ENCODE measurements around the gene CARS2.
A peak's percentile ranks its signal among the peaks of the same experiment; 100 is the strongest.
"Not testable (repeated sequence)": the region's sequence is repeated elsewhere in the genome, so short reads cannot be mapped to it uniquely, and the experiment has no call there.

The CARS2 gene

DNA sequence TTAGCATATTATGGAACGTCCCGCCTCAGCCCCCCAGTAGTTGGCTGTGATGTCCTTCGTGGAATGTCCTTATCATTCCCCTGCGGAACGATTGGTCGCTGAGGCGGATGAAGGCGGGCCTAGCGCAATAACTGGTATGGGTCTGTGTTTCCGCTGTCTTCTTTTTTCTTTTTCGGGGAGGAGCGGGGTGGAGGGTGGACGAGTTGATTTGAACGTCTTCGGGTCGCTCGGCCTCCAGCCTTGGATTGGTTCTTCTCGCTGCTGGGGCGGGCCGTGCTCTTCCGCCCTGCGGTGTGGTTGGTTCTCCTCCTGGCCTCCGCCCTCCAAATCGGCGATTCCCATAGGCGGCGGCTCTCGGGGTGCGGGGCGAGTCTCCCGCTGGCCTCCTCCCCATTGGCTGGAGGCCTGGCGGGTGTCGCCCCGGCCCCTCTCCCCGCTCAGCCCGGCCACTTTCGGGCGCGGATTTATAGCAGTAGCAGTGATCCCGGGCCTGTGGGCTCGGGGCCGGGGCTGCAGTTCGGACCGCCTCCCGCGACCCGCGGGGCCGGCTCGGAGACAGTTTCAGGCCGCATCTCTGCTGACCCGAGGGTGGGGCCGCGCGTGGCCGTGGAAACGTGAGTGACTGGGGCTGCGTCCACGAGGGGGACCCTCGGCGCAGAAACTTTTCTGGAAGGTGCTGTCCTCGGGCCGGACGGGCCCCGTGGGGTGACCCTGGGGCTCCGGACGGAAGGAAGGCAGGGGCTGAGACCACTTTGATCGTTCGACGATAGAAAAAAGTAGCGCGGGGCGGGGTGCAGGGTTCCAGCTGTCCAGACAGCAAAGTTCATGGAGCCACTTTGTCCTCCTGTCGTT is 9.7 kb upstream of the CARS2 start:
- Histone ChIP-seq H3K36me3 (replicated peaks) (peaks cover 13% of the 10 kb centered on the region), H3K4me1 (peaks cover 6% of the 10 kb centered on the region), H3K4me3 (peak overlapping the region; percentile 93), H3K27me3 (ENCODE audit: low read depth) (no peaks in the 10 kb centered on the region), H3K9me3 (no peaks in the 10 kb centered on the region)
- DNase-seq (ENCODE audit: low spot score in 2 of 2): peak; percentile 97 to 98
- in situ Hi-C loops (cut with MboI; ENCODE audit: low sequenced_read_pairs): loop anchor here (5.0 kb wide), 1 partner anchor 197 kb away; no protein-coding TSS in a partner anchor

DNA sequence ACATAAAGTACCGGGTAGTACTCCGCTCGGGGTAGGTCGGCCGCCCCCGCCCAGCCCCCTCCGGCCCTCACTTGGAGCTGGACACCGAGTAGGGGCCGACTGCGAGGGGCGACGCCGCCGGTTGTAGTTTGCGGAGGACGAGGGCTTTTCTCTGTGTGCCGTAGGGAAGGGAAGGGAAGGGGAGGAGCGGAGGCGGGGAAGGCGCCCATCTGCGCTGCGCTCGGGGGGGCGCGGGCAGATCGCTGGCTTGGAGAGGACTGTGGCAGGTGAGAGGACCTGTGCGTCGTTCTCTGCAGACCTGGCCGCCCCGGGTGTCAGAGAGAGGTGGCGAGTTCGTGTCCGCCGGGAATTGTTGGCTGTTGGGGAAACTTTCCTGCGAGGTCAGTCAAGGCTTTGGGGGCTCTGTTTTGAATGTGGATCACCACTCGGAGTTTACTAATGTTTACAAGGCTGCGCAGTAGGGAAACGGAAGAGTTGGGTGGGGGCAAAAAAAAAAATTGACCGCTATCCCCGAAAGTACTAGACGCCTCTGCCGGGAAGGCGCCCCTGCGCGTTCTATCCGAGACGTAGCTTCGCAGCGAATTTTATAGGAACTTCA is 9.0 kb upstream of the CARS2 start:
- H3K9me3 ChIP-seq: no peaks in the 10 kb centered on the region
- H3K27me3 ChIP-seq (ENCODE audit: low read depth): no peaks in the 10 kb centered on the region
- H3K4me1 ChIP-seq: peaks cover 6% of the 10 kb centered on the region
- H3K4me3 ChIP-seq: peak overlapping the region; percentile 78
- peak in 1 of 2 experiments; percentile 64 for DNase-seq (ENCODE audit: low spot score in 2 of 2)
- in situ Hi-C loops (cut with MboI; ENCODE audit: low sequenced_read_pairs): loop anchor here (5.0 kb wide), 1 partner anchor 197 kb away; no protein-coding TSS in a partner anchor
- peaks cover 6% of the 10 kb centered on the region for H3K36me3 ChIP-seq (replicated peaks)

DNA sequence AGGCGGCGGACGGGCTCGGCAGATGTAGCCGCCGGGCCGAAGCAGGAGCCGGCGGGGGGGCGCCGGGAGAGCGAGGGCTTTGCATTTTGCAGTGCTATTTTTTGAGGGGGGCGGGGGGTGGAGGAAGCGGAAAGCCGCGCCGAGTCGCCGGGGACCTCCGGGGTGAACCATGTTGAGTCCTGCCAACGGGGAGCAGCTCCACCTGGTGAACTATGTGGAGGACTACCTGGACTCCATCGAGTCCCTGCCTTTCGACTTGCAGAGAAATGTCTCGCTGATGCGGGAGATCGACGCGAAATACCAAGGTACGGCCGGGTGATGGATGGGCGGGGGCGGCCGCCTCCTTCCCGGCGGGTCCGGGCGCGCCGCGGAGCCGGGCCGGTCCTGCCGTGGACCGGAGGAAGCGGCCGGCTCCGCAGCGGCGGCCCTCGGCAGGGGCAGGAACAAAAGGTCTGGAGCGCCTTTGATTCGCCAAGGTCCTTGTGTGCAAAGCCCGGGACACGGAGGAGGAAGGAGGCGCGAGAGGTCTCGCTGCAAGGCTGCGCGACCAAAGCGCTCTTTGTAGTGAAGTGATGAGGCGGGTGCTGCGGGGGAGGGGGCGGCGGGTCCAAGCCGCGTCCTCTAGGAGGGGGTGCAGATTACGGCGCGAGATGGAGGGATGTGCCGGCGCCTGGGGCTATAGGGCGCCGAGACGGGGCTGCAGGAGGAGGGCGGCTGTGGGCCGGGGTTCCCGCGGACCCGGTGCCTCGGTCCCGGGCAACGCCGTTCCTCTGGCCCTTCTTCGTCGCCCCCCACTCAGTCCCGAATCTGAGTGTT is 8.3 kb upstream of the CARS2 start:
- no peaks in the 10 kb centered on the region for H3K9me3 ChIP-seq
- peaks cover 6% of the 10 kb centered on the region for H3K4me1 ChIP-seq
- no peaks in the 10 kb centered on the region for H3K27me3 ChIP-seq (ENCODE audit: low read depth)
- peak overlapping the region; percentile 78 for H3K4me3 ChIP-seq
- in situ Hi-C loops (cut with MboI; ENCODE audit: low sequenced_read_pairs): no loop called here
- H3K36me3 ChIP-seq (replicated peaks): no peaks in the 10 kb centered on the region; the same call in 1 of the 2 replicates
- peak; percentile 38 to 67 for DNase-seq (ENCODE audit: low spot score in 2 of 2)

DNA sequence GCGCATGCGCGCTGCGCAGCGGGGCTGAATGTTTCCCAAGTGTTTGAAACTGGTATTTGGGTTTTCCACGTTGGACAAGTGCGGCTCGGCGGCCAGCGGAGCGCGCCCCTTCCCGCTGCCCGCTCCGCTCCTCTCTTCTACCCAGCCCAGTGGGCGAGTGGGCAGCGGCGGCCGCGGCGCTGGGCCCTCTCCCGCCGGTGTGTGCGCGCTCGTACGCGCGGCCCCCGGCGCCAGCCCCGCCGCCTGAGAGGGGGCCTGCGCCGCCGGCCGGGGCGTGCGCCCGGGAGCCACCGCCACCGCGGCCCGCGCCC is 7.7 kb upstream of the CARS2 start, which contains the start of gene ING1:
Gene ING1 (plus strand): TSS at position 59 of the 311 bp plus-strand sequence. CDS start 450 bp downstream, outside the sequence.
- peak within 1 kb of the TSS; percentile 78 for H3K4me3 ChIP-seq
- H3K27me3 ChIP-seq (ENCODE audit: low read depth): no peaks in the 10 kb centered on the region
- in situ Hi-C loops (cut with MboI; ENCODE audit: low sequenced_read_pairs): no loop called here
- no peak for DNase-seq (ENCODE audit: low spot score in 2 of 2)
- no peaks in the 10 kb centered on the region for H3K9me3 ChIP-seq
- peaks cover 6% of the 10 kb centered on the region for H3K4me1 ChIP-seq
- no peaks in the 10 kb centered on the region; the same call in 1 of the 2 replicates for H3K36me3 ChIP-seq (replicated peaks)

DNA sequence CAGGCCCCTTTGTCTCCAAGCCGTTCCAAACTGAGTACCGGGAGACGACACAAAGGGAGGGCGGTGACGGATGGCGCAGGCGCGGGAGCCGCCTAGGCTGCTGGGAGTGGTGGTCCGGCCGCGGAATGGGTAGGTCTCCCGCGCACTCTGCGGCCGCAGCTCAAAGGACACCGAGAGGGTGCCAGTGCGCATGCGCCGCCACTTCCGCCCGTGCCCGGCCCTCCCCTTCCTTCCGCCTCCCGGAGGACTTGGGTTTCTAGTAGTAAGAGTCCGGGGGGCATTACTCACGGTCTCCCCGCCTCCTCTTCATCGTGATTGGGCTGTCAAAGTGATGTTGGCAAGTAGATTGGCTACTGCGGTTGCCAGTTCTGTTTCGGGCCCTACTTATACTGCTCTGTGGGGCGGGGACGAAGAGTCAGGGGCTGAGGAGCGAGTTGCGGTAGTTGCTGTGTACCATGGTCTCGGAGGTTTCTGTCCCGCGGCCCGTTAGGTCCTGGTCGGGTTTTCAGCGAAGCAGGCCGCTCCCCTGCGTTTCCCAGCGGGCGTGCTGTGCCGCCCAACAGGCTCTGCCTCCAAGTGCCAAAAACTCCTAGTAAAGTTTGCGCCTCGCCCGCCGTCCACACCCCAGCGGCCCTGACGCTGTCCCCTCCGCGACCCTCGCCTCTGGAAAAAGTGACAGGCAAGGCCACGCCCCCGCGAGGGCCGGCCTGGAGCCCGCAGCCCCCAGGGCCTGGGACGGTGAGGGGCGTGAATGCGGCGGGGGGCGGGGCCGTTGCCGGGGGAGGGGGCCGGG is 7.1 kb upstream of the CARS2 start:
- DNase-seq (ENCODE audit: low spot score in 2 of 2): peak; percentile 96 to 99
- in situ Hi-C loops (cut with MboI; ENCODE audit: low sequenced_read_pairs): no loop called here
- Histone ChIP-seq H3K36me3 (replicated peaks) (no peaks in the 10 kb centered on the region; the same call in 1 of the 2 replicates), H3K27me3 (ENCODE audit: low read depth) (no peaks in the 10 kb centered on the region), H3K4me3 (peak overlapping the region; percentile 78), H3K9me3 (no peaks in the 10 kb centered on the region), H3K4me1 (peaks cover 7% of the 10 kb centered on the region)

DNA sequence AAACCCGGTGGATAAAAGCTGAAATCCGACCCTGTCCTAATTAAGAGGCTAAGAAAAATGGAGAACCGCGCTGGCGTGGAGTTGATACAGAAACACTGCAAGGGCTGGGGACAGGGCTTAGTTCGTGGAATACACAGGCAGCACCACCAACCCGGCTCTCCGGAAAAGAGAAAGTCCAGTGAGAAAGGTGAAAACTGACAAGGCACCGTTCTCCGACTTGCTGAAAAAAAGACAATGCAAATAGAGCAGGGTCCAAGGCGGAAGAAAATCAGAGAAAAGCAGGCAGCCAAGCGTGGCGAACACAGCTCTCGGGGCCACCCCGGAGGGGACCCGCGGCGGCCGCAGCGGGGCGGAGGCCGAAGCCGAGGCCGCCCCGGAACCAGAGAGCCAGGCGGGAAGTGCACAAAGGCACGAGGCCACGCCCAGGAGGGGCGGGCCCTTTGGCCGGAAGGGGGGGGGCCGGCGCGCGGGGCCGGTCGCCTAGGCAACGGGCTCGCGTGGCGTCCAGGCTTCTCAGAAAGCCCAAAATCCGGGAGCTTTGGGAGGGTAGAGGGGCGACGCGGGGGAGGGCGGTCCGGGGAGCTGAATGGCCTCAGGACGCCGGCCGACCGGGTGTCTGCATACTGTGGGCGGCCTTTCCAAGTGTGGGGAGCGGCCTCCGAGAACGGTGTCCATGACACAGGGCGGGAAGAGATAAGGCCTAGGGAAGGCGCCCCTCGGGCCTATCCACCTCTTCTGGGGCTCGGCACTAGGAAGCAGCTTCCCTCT is 6.3 kb upstream of the CARS2 start:
- peak overlapping the region; percentile 78 for H3K4me3 ChIP-seq
- peak; percentile 73 to 89 for DNase-seq (ENCODE audit: low spot score in 2 of 2)
- H3K9me3 ChIP-seq: no peaks in the 10 kb centered on the region
- H3K27me3 ChIP-seq (ENCODE audit: low read depth): no peaks in the 10 kb centered on the region
- in situ Hi-C loops (cut with MboI; ENCODE audit: low sequenced_read_pairs): no loop called here
- H3K36me3 ChIP-seq (replicated peaks): no peaks in the 10 kb centered on the region; the same call in 1 of the 2 replicates
- H3K4me1 ChIP-seq: peaks cover 4% of the 10 kb centered on the region

DNA sequence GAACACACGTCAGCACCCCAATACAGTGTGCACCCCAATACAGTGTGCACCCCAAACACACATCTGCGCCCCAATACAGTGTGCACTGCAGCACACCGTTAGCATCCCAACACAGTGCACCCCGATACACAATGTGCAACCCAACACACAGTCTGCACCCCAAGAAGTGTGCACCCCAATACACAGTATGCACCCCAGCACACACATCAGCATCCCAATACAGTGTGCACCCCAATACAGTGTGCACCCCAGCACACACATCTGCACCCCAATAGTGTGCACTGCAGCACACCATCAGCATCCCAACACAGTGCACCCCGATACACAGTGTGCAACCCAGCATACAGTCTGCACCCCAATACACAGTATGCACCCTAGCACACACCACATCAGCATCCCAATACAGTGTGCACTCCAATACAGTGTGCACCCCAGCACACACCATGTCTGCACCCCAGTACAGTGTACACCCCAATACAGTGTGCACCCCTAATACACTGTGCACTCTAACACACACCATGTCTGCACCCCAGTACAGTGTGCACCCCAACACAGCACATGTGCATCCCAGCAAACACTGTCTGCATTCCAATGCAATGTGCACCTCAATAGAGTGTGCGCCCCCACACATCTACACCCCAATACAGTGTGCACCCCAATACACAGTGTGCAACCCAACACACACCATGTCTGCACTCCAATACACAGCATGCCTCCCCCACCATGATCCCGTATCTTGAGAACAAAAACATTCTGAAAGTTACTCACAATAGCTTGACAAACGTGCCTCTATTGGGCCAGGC is 855 bp upstream of the CARS2 start:
- Histone ChIP-seq H3K9me3 (no peaks in the 10 kb centered on the region), H3K27me3 (ENCODE audit: low read depth) (no peaks in the 10 kb centered on the region), H3K4me3 (peak overlapping the region; percentile 59), H3K4me1 (peaks cover 14% of the 10 kb centered on the region), H3K36me3 (replicated peaks) (peaks cover 15% of the 10 kb centered on the region)
- in situ Hi-C loops (cut with MboI; ENCODE audit: low sequenced_read_pairs): no loop called here
- DNase-seq (ENCODE audit: low spot score in 2 of 2): no peak

DNA sequence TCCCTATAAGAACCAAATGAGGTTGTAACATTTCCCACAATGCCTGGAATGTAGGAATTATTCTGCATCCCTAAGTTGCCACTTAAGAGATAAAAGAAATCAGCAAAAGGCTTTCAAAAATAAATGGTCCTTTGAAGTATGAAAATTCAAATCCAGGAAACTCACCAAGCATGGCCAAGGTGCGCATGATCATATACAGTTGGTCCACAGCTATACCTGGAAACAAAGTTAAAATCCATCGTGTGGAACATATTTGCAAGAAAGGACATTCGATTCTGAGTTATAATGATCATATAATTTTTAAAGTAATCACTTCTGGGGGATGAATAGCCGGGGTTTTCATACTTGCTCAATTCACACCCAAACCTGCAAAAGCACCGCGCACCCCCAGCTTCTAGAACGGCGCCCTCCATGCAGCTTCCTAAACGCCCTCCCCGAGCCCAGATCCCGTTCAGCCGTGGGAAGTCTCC is 525 bp downstream of the CARS2 start:
- Histone ChIP-seq H3K4me1 (peaks cover 12% of the 10 kb centered on the region), H3K36me3 (replicated peaks) (peaks cover 26% of the 10 kb centered on the region), H3K9me3 (no peaks in the 10 kb centered on the region), H3K4me3 (peak overlapping the region; percentile 59), H3K27me3 (ENCODE audit: low read depth) (no peaks in the 10 kb centered on the region)
- in situ Hi-C loops (cut with MboI; ENCODE audit: low sequenced_read_pairs): no loop called here
- no peak for DNase-seq (ENCODE audit: low spot score in 2 of 2)

DNA sequence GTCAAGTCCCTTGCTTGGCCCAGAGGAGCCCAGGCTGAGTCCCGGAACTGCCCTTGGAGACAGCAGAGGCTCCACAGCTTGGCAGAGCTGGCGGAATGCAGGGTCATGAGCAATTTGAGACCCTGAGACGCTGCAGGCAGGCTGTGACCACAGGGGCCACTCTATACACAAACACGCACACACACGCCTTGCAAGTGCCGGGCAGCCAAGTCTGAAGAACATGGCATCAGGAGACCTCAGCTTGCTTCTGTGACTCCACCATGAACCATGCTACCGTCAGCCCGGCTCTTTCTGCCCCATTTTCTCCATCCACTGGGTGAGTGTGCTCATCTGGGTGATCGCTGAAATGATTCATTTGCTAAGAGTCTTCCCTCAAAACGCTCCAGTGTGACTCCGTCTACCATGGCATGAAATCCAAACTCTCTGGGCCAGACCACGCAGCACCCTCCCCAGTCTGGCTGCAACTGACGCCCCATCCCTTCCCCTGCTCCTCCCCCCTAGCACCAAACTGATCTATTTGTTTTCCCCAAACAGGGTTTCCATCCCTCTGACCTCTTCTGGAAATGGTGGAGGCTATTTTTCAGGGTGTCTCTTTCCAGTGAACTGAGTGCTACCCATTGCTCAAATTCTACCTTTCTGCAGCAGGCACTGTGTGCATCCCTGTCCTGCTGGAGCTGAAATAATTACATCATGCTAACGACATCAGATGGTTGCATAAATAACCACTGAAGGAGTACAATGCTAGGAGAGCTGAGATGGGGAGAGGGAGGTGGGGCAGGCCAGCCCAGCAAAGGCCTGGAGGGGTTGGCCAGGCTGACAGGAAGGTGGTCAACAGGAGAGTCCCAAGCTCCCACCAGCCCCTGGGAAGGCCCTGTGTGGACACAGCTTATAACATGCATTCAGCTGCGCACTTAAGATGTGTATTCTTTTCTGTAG is 3.1 kb downstream of the CARS2 start:
- Histone ChIP-seq H3K36me3 (replicated peaks) (peaks cover 50% of the 10 kb centered on the region), H3K4me3 (no peak overlapping the region), H3K27me3 (ENCODE audit: low read depth) (no peaks in the 10 kb centered on the region), H3K4me1 (peaks cover 10% of the 10 kb centered on the region), H3K9me3 (no peaks in the 10 kb centered on the region)
- DNase-seq (ENCODE audit: low spot score in 2 of 2): no peak
- in situ Hi-C loops (cut with MboI; ENCODE audit: low sequenced_read_pairs): no loop called here

DNA sequence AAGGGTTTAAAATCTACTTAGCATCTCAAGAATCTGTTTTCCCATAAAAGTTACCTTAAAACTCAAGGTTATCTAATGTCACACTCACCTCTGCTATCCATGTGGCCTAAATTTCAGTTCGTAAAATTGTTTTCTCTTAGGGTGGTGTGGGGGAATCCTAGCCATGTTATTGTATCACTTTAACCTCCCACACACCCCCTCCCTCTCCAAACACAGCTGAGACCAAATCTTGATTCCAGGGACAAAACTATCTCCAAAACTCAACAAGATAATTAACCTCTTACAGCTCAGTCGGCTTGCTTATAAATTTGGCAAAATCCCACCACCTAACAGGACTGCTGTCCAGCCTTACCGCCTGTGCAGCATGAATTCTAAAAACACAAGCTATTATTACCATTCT is 3.8 kb downstream of the CARS2 start:
- Histone ChIP-seq H3K36me3 (replicated peaks) (peaks cover 57% of the 10 kb centered on the region), H3K9me3 (no peaks in the 10 kb centered on the region), H3K4me1 (peaks cover 8% of the 10 kb centered on the region), H3K27me3 (ENCODE audit: low read depth) (no peaks in the 10 kb centered on the region), H3K4me3 (no peak overlapping the region)
- no peak for DNase-seq (ENCODE audit: low spot score in 2 of 2)
- in situ Hi-C loops (cut with MboI; ENCODE audit: low sequenced_read_pairs): no loop called here

DNA sequence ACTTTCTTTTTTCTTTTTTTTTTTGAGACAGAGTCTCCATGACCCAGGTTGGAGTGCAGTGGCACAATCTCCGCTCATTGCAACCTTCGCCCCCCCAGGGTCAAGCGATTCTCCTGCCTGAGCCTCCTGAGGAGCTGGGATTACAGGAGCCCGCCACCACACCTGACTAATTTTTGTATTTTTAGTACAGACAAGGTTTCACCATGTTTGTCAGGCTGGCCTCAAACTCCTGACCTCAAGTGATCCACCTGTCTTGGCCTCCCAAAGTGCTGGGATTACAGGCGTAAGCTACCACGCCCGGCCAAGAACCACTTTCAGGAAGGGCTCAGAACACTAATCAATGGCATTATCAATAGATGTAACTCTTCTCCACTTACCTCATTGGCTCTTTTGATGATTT is 4.9 kb downstream of the CARS2 start:
- H3K27me3 ChIP-seq (ENCODE audit: low read depth); H3K4me3 ChIP-seq; H3K4me1 ChIP-seq; in situ Hi-C loops (cut with MboI; ENCODE audit: low sequenced_read_pairs); DNase-seq (ENCODE audit: low spot score in 2 of 2); H3K9me3 ChIP-seq: not testable (repeated sequence)
- H3K36me3 ChIP-seq (replicated peaks): peaks cover 66% of the 10 kb centered on the region
